Right lobe of liver (tissue), 4 donors: ENCODE data around the gene MRGPRD.

ENCODE experiments used
- CTCF ChIP-seq, 4 donors: fragments of 200-600 bp in 3 of 4; fragments of 450-650 bp in 1 of 4; IDR thresholded peaks; one replicate each; pipeline versions ENCODE4 v1.5.1 to v1.8.0; 2016 to 2022; ENCODE audit warnings: antibody characterized with exemption in 4 of 4, mild to moderate bottlenecking in 2 of 4
- POLR2A ChIP-seq: fragments of 450-650 bp; IDR thresholded peaks from one replicate; pipeline ENCODE4 v1.6.1; 2017; ENCODE audit warnings: antibody characterized with exemption, mild to moderate bottlenecking
- donor health status: DM: no; HTN: no; CAD: no.
- donor health status: DM: no; HTN: no; CAD: no.
- donor health status: DM: no; HTN: yes; CAD: no.

- TF ChIP-seq CTCF (IDR thresholded peaks at IDR 0.05) (no peak), POLR2A (no peak)
Measured at GRCh38 chr11:68965901-68966853, 14.6 kb downstream of the MRGPRD start.
